Testis (tissue), 3 donors: ENCODE results near the gene AAR2. TPM values are rescaled to one million over a fixed set of nuclear protein-coding genes. Genes with fewer than 3 reads are reported as not detected.

Experiments
- DNase-seq: peaks from one replicate; pipeline ENCODE4 v3.0.0-alpha.2; 2019
- H3K27ac ChIP-seq, 2 donors: fragments of 200-600 bp; sonication (generic); one replicate each; pipeline ENCODE4 v1.5.1; 2019
- H3K27me3 ChIP-seq: fragments of 200-600 bp; sonication (generic); one replicate; pipeline ENCODE4 v1.5.1; 2019
- H3K36me3 ChIP-seq: fragments of 200-600 bp; sonication (generic); one replicate; pipeline ENCODE4 v1.5.1; 2017; ENCODE audit warnings: low read depth; ENCODE audit errors: missing control alignments
- H3K4me1 ChIP-seq: fragments of 200-600 bp; sonication (generic); one replicate; pipeline ENCODE4 v1.5.1; 2019
- H3K4me3 ChIP-seq, 2 donors: fragments of 200-600 bp; sonication (generic); one replicate each; pipeline ENCODE4 v1.5.1; 2017 to 2019
- H3K9me3 ChIP-seq: fragments of 200-600 bp; sonication (generic); one replicate; pipeline ENCODE4 v1.5.1; 2017
- CTCF ChIP-seq, 3 experiments: fragments of 450-650 bp in 2 of 3; fragments of 200-600 bp in 1 of 3; sonication (generic) in 1 of 3; IDR thresholded peaks; one replicate each; pipeline ENCODE4 v1.5.1; 2016 to 2019; ENCODE audit warnings: antibody characterized with exemption in 3 of 3, mild to moderate bottlenecking in 2 of 3, moderate library complexity in 1 of 3
- POLR2A ChIP-seq: fragments of 450-650 bp; IDR thresholded peaks from one replicate; pipeline ENCODE4 v1.6.1; 2017; ENCODE audit warnings: antibody characterized with exemption, mild to moderate bottlenecking, moderate library complexity
- WGBS, 2 donors: methylation state at CpG; one replicate each; pipeline ENCODE4 v1.1.5; 2018; 5-methylcytosine and 5-hydroxymethylcytosine counted together
- intact Hi-C: fragments of 100-400 bp; cut with DNase I; formaldehyde crosslinking; loops from one replicate; pipeline ENCODE4 v1.15.1; 2023; ENCODE audit warnings: low total_unique reads
- polyA plus RNA-seq: library from polyadenylated mRNA; stranded (reverse); fragments of 350-450 nt; fragmentation: Illumina TruSeq; extraction: RNeasy Lipid Tissue Mini Kit (QIAGEN cat#74804); gene quantifications from one replicate; pipeline ENCODE4 v1.2.3, GENCODE V29; 2014; ENCODE audit warnings: low read depth, low replicate concordance; ENCODE audit not compliant: insufficient read depth
- total RNA-seq, 2 donors: library from RNA; depleted of rRNA; stranded (reverse); fragments of >200 nt; gene quantifications; one replicate each; pipeline ENCODE4 v1.2.3, GENCODE V29; 2016

The AAR2 gene
- total and polyA plus RNA-seq, 3 donors from 2014 or later, result 38.7 to 47.0 (median 38.7) TPM

GRCh38 chr20:36301359-36302119 is 65.3 kb downstream of the AAR2 start:
- 80 to 82% methylated on average over 6 to 7 of the region's 7 CpGs for WGBS, 2 donors
- no peak overlapping the region for H3K27ac ChIP-seq
- no peak for DNase-seq
- H3K9me3 ChIP-seq, result no peaks in the 10 kb centered on the region
- H3K4me3 ChIP-seq, result no peak overlapping the region
- H3K27me3 ChIP-seq, result no peaks in the 10 kb centered on the region
- no peaks in the 10 kb centered on the region for H3K36me3 ChIP-seq
- intact Hi-C loops, result no loop called here
- TF ChIP-seq CTCF (IDR thresholded peaks at IDR 0.05) (no peak), POLR2A (no peak)
- peaks cover under 1% of the 10 kb centered on the region for H3K4me1 ChIP-seq

- no peaks in the 10 kb centered on the region for H3K27me3 ChIP-seq
- TF ChIP-seq CTCF (IDR thresholded peaks at IDR 0.05) (no peak), POLR2A (no peak)
Measured at GRCh38 chr20:36303020-36303595, 66.8 kb downstream of the AAR2 start.

GRCh38 chr20:36303831-36304230 is 67.6 kb downstream of the AAR2 start:
- Histone ChIP-seq H3K4me1 (peaks cover 6% of the 10 kb centered on the region), H3K9me3 (no peaks in the 10 kb centered on the region), H3K27me3 (no peaks in the 10 kb centered on the region), H3K36me3 (no peaks in the 10 kb centered on the region), H3K4me3 (no peak overlapping the region), H3K27ac (no peak overlapping the region)
- DNase-seq, result no peak
- intact Hi-C loops, result no loop called here
- WGBS, 2 donors, result 64 to 71% methylated on average over 1 of the region's 1 CpG
- TF ChIP-seq CTCF (IDR thresholded peaks at IDR 0.05), result no peak
- TF ChIP-seq POLR2A, result no peak

More at GRCh38 chr20:36303020-36303595, 66.8 kb downstream of the AAR2 start:
- H3K4me1 ChIP-seq, result peaks cover 6% of the 10 kb centered on the region
- no peak overlapping the region for H3K27ac ChIP-seq
- WGBS, 2 donors, result 37 to 42% methylated on average over 12 to 14 of the region's 14 CpGs
- H3K9me3 ChIP-seq, result no peaks in the 10 kb centered on the region
- H3K36me3 ChIP-seq, result no peaks in the 10 kb centered on the region
- no peak overlapping the region for H3K4me3 ChIP-seq
- intact Hi-C loops, result no loop called here
- DNase-seq, result no peak

- peaks cover 6% of the 10 kb centered on the region for H3K4me1 ChIP-seq
- H3K27ac ChIP-seq, result no peak overlapping the region
- no peaks in the 10 kb centered on the region for H3K36me3 ChIP-seq
- H3K27me3 ChIP-seq, result no peaks in the 10 kb centered on the region
- intact Hi-C loops, result no loop called here
- WGBS, 2 donors, result 37 to 62% methylated on average over 10 of the region's 10 CpGs
- no peak for DNase-seq
- H3K4me3 ChIP-seq, result no peak overlapping the region
- no peaks in the 10 kb centered on the region for H3K9me3 ChIP-seq
- TF ChIP-seq CTCF (IDR thresholded peaks at IDR 0.05) (no peak), POLR2A (no peak)
Measured at GRCh38 chr20:36304786-36305495, 68.7 kb downstream of the AAR2 start.
